K562 (cell line): Measurements from ENCODE around the gene PPP1R13L. TPM values are rescaled to one million over a fixed set of nuclear protein-coding genes. Genes with fewer than 3 reads are reported as not detected.

Source experiments
- ARID2 ChIP-seq: fragments of 450-650 bp; IDR thresholded peaks from 2 replicates; pipeline ENCODE4 v1.6.1; 2017; ENCODE audit warnings: antibody characterized with exemption, mild to moderate bottlenecking
- E4F1 ChIP-seq: fragments of 250-450 bp; sonication (Bioruptor Pico); IDR thresholded peaks from 2 replicates; pipeline ENCODE4 v1.5.0; 2021; ENCODE audit warnings: mild to moderate bottlenecking, borderline replicate concordance
- ESRRA ChIP-seq: fragments of 450-650 bp; IDR thresholded peaks from 2 replicates; pipeline ENCODE4 v1.6.1; 2014; ENCODE audit warnings: low read depth, mild to moderate bottlenecking, moderate library complexity, borderline replicate concordance
- FOXJ3 ChIP-seq: sonication (generic); formaldehyde crosslinking; IDR thresholded peaks from 2 replicates; pipeline ENCODE4 v1.4.0; 2020; ENCODE audit warnings: mild to moderate bottlenecking, missing genetic modification reagents
- HMBOX1 ChIP-seq: sonication (generic); IDR thresholded peaks from 2 replicates; pipeline ENCODE4 v1.6.1; 2016
- MLLT1 ChIP-seq, 2 experiments: fragments of 450-650 bp; IDR thresholded peaks; 2 replicates each; pipeline ENCODE4 v1.6.1; 2016
- MTF1 ChIP-seq: fragments of 250-450 bp; sonication (Bioruptor Pico); IDR thresholded peaks from 2 replicates; pipeline ENCODE4 v1.9.0; 2021; ENCODE audit warnings: moderate library complexity, mild to moderate bottlenecking, inconsistent platforms, borderline replicate concordance
- NFE2 ChIP-seq: IDR thresholded peaks from 2 replicates; pipeline ENCODE4 v1.6.1; 2014; ENCODE audit warnings: antibody characterized with exemption, low read depth
- PTRF ChIP-seq: fragments of 450-650 bp; IDR thresholded peaks from 2 replicates; pipeline ENCODE4 v1.6.1; 2016; ENCODE audit warnings: mild to moderate bottlenecking, missing genetic modification characterization, missing compliant biosample characterization
- RCOR1 ChIP-seq, 2 experiments: IDR thresholded peaks; 2 replicates each; pipeline ENCODE4 v1.6.1; 2012; ENCODE audit warnings: low read depth in 2 of 2, low read length in 2 of 2, borderline replicate concordance in 1 of 2, improper control_type of control experiment in 1 of 2
- RFX1 ChIP-seq: fragments of 450-650 bp; IDR thresholded peaks from 2 replicates; pipeline ENCODE4 v1.6.1; 2016; ENCODE audit warnings: mild to moderate bottlenecking, moderate library complexity
- SMARCC2 ChIP-seq: fragments of 450-650 bp; IDR thresholded peaks from 2 replicates; pipeline ENCODE4 v1.6.1; 2017; ENCODE audit warnings: antibody characterized with exemption, moderate library complexity, mild to moderate bottlenecking, low read depth
- TAF7 ChIP-seq: fragments of 450-650 bp; IDR thresholded peaks from 2 replicates; pipeline ENCODE4 v1.6.1; 2016; ENCODE audit warnings: missing genetic modification characterization, missing compliant biosample characterization
- TFAM ChIP-seq: fragments of 250-450 bp; sonication (Bioruptor Pico); conservative IDR thresholded peaks from 2 replicates; pipeline ENCODE4 v1.5.0; 2021; ENCODE audit warnings: mild to moderate bottlenecking, moderate library complexity
- TSHZ1 ChIP-seq: fragments of 250-450 bp; sonication (Bioruptor Pico); IDR thresholded peaks from 2 replicates; pipeline ENCODE4 v1.4.0; 2020; ENCODE audit warnings: mild to moderate bottlenecking, moderate library complexity
- ZFP30 ChIP-seq: fragments of 250-450 bp; sonication (Bioruptor Pico); IDR thresholded peaks from 2 replicates; pipeline ENCODE4 v1.8.0; 2022; ENCODE audit warnings: moderate library complexity, mild to moderate bottlenecking, inconsistent platforms, borderline replicate concordance
- ZNF133 ChIP-seq: fragments of 250-450 bp; sonication (Bioruptor Pico); IDR thresholded peaks from 2 replicates; pipeline ENCODE4 v1.4.0; 2020; ENCODE audit warnings: mild to moderate bottlenecking
- ZNF140 ChIP-seq: fragments of 250-450 bp; sonication (Bioruptor Pico); IDR thresholded peaks from 2 replicates; pipeline ENCODE4 v1.8.0; 2021; ENCODE audit warnings: moderate library complexity, mild to moderate bottlenecking, inconsistent platforms
- ZNF253 ChIP-seq: fragments of 250-450 bp; sonication (Bioruptor Pico); conservative IDR thresholded peaks from 2 replicates; pipeline ENCODE4 v1.6.1; 2021; ENCODE audit warnings: mild to moderate bottlenecking
- ZNF408 ChIP-seq: fragments of 250-450 bp; sonication (Bioruptor Pico); IDR thresholded peaks from 2 replicates; pipeline ENCODE4 v1.4.0; 2020; ENCODE audit warnings: low read depth, mild to moderate bottlenecking, moderate library complexity
- ZNF586 ChIP-seq: fragments of 450-650 bp; formaldehyde crosslinking; conservative IDR thresholded peaks from 2 replicates; pipeline ENCODE4 v1.4.0; 2020; ENCODE audit warnings: mild to moderate bottlenecking, moderate library complexity
- ZNF77 ChIP-seq: fragments of 250-450 bp; sonication (Bioruptor Pico); IDR thresholded peaks from 2 replicates; pipeline ENCODE4 v1.5.0; 2020
- polyA plus RNA-seq, 8 experiments: library from polyadenylated mRNA; depleted of rRNA in 4 of 8; stranded (reverse) in 5 of 8; unstranded in 3 of 8; fragments of >200 nt; fragmentation: Nextera tagmentation in 2 of 8; fragmentation: Illumina TruSeq in 1 of 8; extraction: Ambion mirVana in 2 of 8; extraction: Trizol in 1 of 8; gene quantifications; 2 replicates each; pipeline versions ENCODE4 v1.2.1 to v1.2.3, GENCODE V29; 2011 to 2014; ENCODE audit warnings: inconsistent platforms in 1 of 8, missing spikeins in 1 of 8
- total RNA-seq, 7 experiments: library from RNA; depleted of rRNA in 6 of 7; stranded (reverse); fragments of >200 nt in 6 of 7; fragmentation: Illumina TruSeq in 2 of 7; extraction: Trizol in 2 of 7; gene quantifications; 2 replicates each; pipeline versions ENCODE4 v1.2.1 to v1.2.3, GENCODE V29; 2011 to 2021; ENCODE audit warnings: low replicate concordance in 1 of 7

The PPP1R13L gene
- total and polyA plus RNA-seq, 9 of the 15 experiments (the other 6 are each of a cell fraction or from before 2014, with no cell fraction given), result 0.32 to 6.7 (median 2.0) TPM

- TF ChIP-seq NFE2, result no peak
- no peak for TF ChIP-seq RFX1
- peak; percentile 52 for TF ChIP-seq TAF7
- no peak for TF ChIP-seq SMARCC2
- TF ChIP-seq ZNF253 (CRISPR knock-in tag), result no peak
- TF ChIP-seq ZNF140 (CRISPR knock-in tag), result no peak
- TF ChIP-seq ARID2, result no peak
- TF ChIP-seq ZFP30, result no peak
- no peak for TF ChIP-seq MTF1 (CRISPR knock-in tag)
- no peak; a peak in 1 of 4 replicates for TF ChIP-seq MLLT1 (IDR thresholded peaks at IDR 0.05)
- peak in 1 of 2 experiments; percentile 62; a peak in 3 of 4 replicates for TF ChIP-seq RCOR1 (IDR thresholded peaks at IDR 0.05; ENCODE audit: borderline replicate concordance in 1 of 2, low read depth in 2 of 2, low read length in 2 of 2)
- TF ChIP-seq ZNF77 (CRISPR knock-in tag), result no peak
- no peak for TF ChIP-seq HMBOX1
- TF ChIP-seq E4F1 (CRISPR knock-in tag), result no peak
- TF ChIP-seq PTRF, result no peak
- peak; percentile 34; the same call in 1 of the 2 replicates for TF ChIP-seq ESRRA
- no peak for TF ChIP-seq FOXJ3
- no peak for TF ChIP-seq TSHZ1 (CRISPR knock-in tag)
- no peak for TF ChIP-seq ZNF408 (CRISPR knock-in tag)
- TF ChIP-seq TFAM (CRISPR knock-in tag), result no peak
- TF ChIP-seq ZNF586, result no peak
- TF ChIP-seq ZNF133 (CRISPR knock-in tag), result no peak
These were observed 18.8 kb upstream of the PPP1R13L start, which contains the start of gene ERCC1 (continued) for GRCh38 chr19:45423589-45424190.
